ENCODE measurements around the gene MSH5.

The MSH5 gene

GRCh38 chr6:31725502-31726350 lies 14.1 kb upstream of the MSH5 start:
- peak overlapping the region; percentile 29 for H3K27ac ChIP-seq
- TF ChIP-seq CTCF (IDR thresholded peaks at IDR 0.05) (no peak), ZFX (IDR thresholded peaks at IDR 0.05; ENCODE audit: borderline replicate concordance) (no peak)

GRCh38 chr6:31727034-31727716 lies 12.6 kb upstream of the MSH5 start:
- H3K27ac ChIP-seq, result peak overlapping the region; percentile 29; the same call in 1 of the 2 replicates
- TF ChIP-seq CTCF (IDR thresholded peaks at IDR 0.05), result no peak
- TF ChIP-seq ZFX (IDR thresholded peaks at IDR 0.05; ENCODE audit: borderline replicate concordance), result no peak

- TF ChIP-seq ZFX (IDR thresholded peaks at IDR 0.05; ENCODE audit: borderline replicate concordance) (no peak), CTCF (IDR thresholded peaks at IDR 0.05) (no peak)
- peak overlapping the region; percentile 29; the same call in 1 of the 2 replicates for H3K27ac ChIP-seq
Measured at GRCh38 chr6:31727717-31728671, 11.8 kb upstream of the MSH5 start.

GRCh38 chr6:31728767-31729514 lies 10.9 kb upstream of the MSH5 start, which contains the start of gene DDAH2:
Gene DDAH2 (minus strand): TSS chr6:31729299. CDS start chr6:31729161, 138 bp downstream.
- no peak for TF ChIP-seq CTCF (IDR thresholded peaks at IDR 0.05)
- TF ChIP-seq ZFX (IDR thresholded peaks at IDR 0.05; ENCODE audit: borderline replicate concordance), result no peak

GRCh38 chr6:31729515-31729978 lies 10.3 kb upstream of the MSH5 start:
- H3K27ac ChIP-seq, result peak overlapping the region; percentile 99
- TF ChIP-seq CTCF (IDR thresholded peaks at IDR 0.05) (peak; percentile 44), ZFX (IDR thresholded peaks at IDR 0.05; ENCODE audit: borderline replicate concordance) (no peak)

More at GRCh38 chr6:31728767-31729514, 10.9 kb upstream of the MSH5 start, which contains the start of gene DDAH2:
- H3K27ac ChIP-seq, result peak within 1 kb of the TSS; percentile 99

- H3K27ac ChIP-seq, result peak overlapping the region; percentile 99
- TF ChIP-seq ZFX (IDR thresholded peaks at IDR 0.05; ENCODE audit: borderline replicate concordance) (no peak), CTCF (IDR thresholded peaks at IDR 0.05) (no peak; the same call in 1 of the 2 replicates)
Measured at GRCh38 chr6:31729979-31730630, 9.7 kb upstream of the MSH5 start.
